Skeletal muscle satellite cell (primary cell): ENCODE results near the gene DUSP19. TPM values are rescaled to one million over a fixed set of nuclear protein-coding genes. Genes with fewer than 3 reads are reported as not detected.

Experiments
- H3K27me3 ChIP-seq: 2 replicates; pipeline ENCODE4 v1.7.0; 2013; ENCODE audit warnings: low read length; ENCODE audit not compliant: control insufficient read depth, insufficient read depth
- H3K36me3 ChIP-seq: 2 replicates; pipeline ENCODE4 v1.7.0; 2013; ENCODE audit warnings: mild to moderate bottlenecking, control low read depth, low read length; ENCODE audit not compliant: insufficient read depth
- H3K4me1 ChIP-seq: 2 replicates; pipeline ENCODE4 v1.7.0; 2013; ENCODE audit warnings: low read length; ENCODE audit not compliant: control insufficient read depth, insufficient read depth
- H3K4me2 ChIP-seq: 2 replicates; pipeline ENCODE4 v1.7.0; 2013; ENCODE audit warnings: mild to moderate bottlenecking, low read length
- H3K4me3 ChIP-seq: 2 replicates; pipeline ENCODE4 v1.7.0; 2013; ENCODE audit warnings: low read length
- H3K9ac ChIP-seq: 2 replicates; pipeline ENCODE4 v1.7.0; 2013; ENCODE audit warnings: mild to moderate bottlenecking, low read depth, low read length, moderate library complexity
- H3K9me3 ChIP-seq: replicated peaks from 2 replicates; pipeline ENCODE4 v1.7.0; 2013; ENCODE audit warnings: mild to moderate bottlenecking, control low read depth, low read length
- total RNA-seq: library from RNA; depleted of rRNA; stranded (reverse); fragments of >200 nt; gene quantifications from 2 replicates; pipeline ENCODE4 v1.2.3, GENCODE V29; 2012; rRNA removed

The DUSP19 gene
- total RNA-seq, result 1.8 and 2.6 TPM in 2 replicates

- peak within 1 kb of the TSS; percentile 78 for H3K4me3 ChIP-seq
- no peaks in the 10 kb centered on the region for H3K36me3 ChIP-seq
- H3K9me3 ChIP-seq, result no peaks in the 10 kb centered on the region
- peak within 1 kb of the TSS; percentile 77 for H3K9ac ChIP-seq
- H3K27me3 ChIP-seq, result peaks cover 19% of the 10 kb centered on the region
- peak within 1 kb of the TSS; percentile 94 for H3K4me2 ChIP-seq
- H3K4me1 ChIP-seq, result peaks cover 7% of the 10 kb centered on the region
Measured at GRCh38 chr2:183078464-183079138, at the start of gene DUSP19. Gene DUSP19 (plus strand): TSS chr2:183078747. CDS start chr2:183078934, 187 bp downstream.

GRCh38 chr2:183029219-183029618 lies 49.3 kb upstream of the DUSP19 start:
- no peak overlapping the region for H3K4me2 ChIP-seq
- H3K4me1 ChIP-seq, result peaks cover 46% of the 10 kb centered on the region
- no peak overlapping the region for H3K9ac ChIP-seq
- H3K4me3 ChIP-seq, result no peak overlapping the region
- no peaks in the 10 kb centered on the region for H3K27me3 ChIP-seq
- no peaks in the 10 kb centered on the region for H3K36me3 ChIP-seq
- no peaks in the 10 kb centered on the region for H3K9me3 ChIP-seq

GRCh38 chr2:183031911-183032794 lies 46.4 kb upstream of the DUSP19 start:
- no peaks in the 10 kb centered on the region for H3K27me3 ChIP-seq
- no peak overlapping the region for H3K4me2 ChIP-seq
- H3K9ac ChIP-seq, result no peak overlapping the region
- H3K4me3 ChIP-seq, result no peak overlapping the region
- no peaks in the 10 kb centered on the region for H3K9me3 ChIP-seq
- no peaks in the 10 kb centered on the region for H3K36me3 ChIP-seq
- peaks cover 49% of the 10 kb centered on the region for H3K4me1 ChIP-seq

GRCh38 chr2:183033951-183034350 lies 44.6 kb upstream of the DUSP19 start:
- H3K4me2 ChIP-seq, result peak overlapping the region; percentile 82
- no peak overlapping the region for H3K4me3 ChIP-seq
- H3K9ac ChIP-seq, result no peak overlapping the region
- H3K27me3 ChIP-seq, result no peaks in the 10 kb centered on the region
- peaks cover 49% of the 10 kb centered on the region for H3K4me1 ChIP-seq
- no peaks in the 10 kb centered on the region for H3K9me3 ChIP-seq
- no peaks in the 10 kb centered on the region for H3K36me3 ChIP-seq

GRCh38 chr2:183034806-183035205 lies 43.7 kb upstream of the DUSP19 start:
- H3K9ac ChIP-seq, result peak overlapping the region; percentile 0

GRCh38 chr2:183035298-183035953 lies 43.1 kb upstream of the DUSP19 start:
- peak overlapping the region; percentile 78 for H3K4me3 ChIP-seq
- H3K4me2 ChIP-seq, result peak overlapping the region; percentile 82
- peaks cover 44% of the 10 kb centered on the region for H3K4me1 ChIP-seq
- H3K9ac ChIP-seq, result peak overlapping the region; percentile 92
- no peaks in the 10 kb centered on the region for H3K36me3 ChIP-seq
- no peaks in the 10 kb centered on the region for H3K27me3 ChIP-seq
- no peaks in the 10 kb centered on the region for H3K9me3 ChIP-seq

More at GRCh38 chr2:183034806-183035205, 43.7 kb upstream of the DUSP19 start:
- H3K4me1 ChIP-seq, result peaks cover 44% of the 10 kb centered on the region
- no peaks in the 10 kb centered on the region for H3K9me3 ChIP-seq
- H3K4me2 ChIP-seq, result peak overlapping the region; percentile 82
- peak overlapping the region; percentile 31 for H3K4me3 ChIP-seq
- no peaks in the 10 kb centered on the region for H3K27me3 ChIP-seq
- H3K36me3 ChIP-seq, result no peaks in the 10 kb centered on the region

GRCh38 chr2:183035954-183036669 lies 42.4 kb upstream of the DUSP19 start:
- Histone ChIP-seq H3K36me3 (no peaks in the 10 kb centered on the region), H3K4me1 (peaks cover 44% of the 10 kb centered on the region), H3K4me3 (peak overlapping the region; percentile 78), H3K9ac (peak overlapping the region; percentile 92), H3K9me3 (no peaks in the 10 kb centered on the region), H3K27me3 (no peaks in the 10 kb centered on the region), H3K4me2 (peak overlapping the region; percentile 82)

- H3K27me3 ChIP-seq, result no peaks in the 10 kb centered on the region
- H3K4me1 ChIP-seq, result peaks cover 34% of the 10 kb centered on the region
- H3K9ac ChIP-seq, result peak overlapping the region; percentile 92
- peak overlapping the region; percentile 78 for H3K4me3 ChIP-seq
- no peaks in the 10 kb centered on the region for H3K9me3 ChIP-seq
- H3K36me3 ChIP-seq, result no peaks in the 10 kb centered on the region
- H3K4me2 ChIP-seq, result peak overlapping the region; percentile 82
Measured at GRCh38 chr2:183037074-183037552, 41.4 kb upstream of the DUSP19 start.

GRCh38 chr2:183037553-183038340 lies 40.8 kb upstream of the DUSP19 start:
- Histone ChIP-seq H3K9ac (peak overlapping the region; percentile 92), H3K9me3 (no peaks in the 10 kb centered on the region), H3K27me3 (no peaks in the 10 kb centered on the region), H3K4me1 (peaks cover 28% of the 10 kb centered on the region), H3K4me2 (peak overlapping the region; percentile 82), H3K4me3 (peak overlapping the region; percentile 78), H3K36me3 (no peaks in the 10 kb centered on the region)
